Measurements from ENCODE around the gene CNTNAP2. TPM values are rescaled to one million over a fixed set of nuclear protein-coding genes. Genes with fewer than 3 reads are reported as not detected.

The CNTNAP2 gene
- total RNA-seq, 4 donors from 2014 or later, result 0.25 to 0.89 (median 0.30) TPM; not detected in 1

DNA sequence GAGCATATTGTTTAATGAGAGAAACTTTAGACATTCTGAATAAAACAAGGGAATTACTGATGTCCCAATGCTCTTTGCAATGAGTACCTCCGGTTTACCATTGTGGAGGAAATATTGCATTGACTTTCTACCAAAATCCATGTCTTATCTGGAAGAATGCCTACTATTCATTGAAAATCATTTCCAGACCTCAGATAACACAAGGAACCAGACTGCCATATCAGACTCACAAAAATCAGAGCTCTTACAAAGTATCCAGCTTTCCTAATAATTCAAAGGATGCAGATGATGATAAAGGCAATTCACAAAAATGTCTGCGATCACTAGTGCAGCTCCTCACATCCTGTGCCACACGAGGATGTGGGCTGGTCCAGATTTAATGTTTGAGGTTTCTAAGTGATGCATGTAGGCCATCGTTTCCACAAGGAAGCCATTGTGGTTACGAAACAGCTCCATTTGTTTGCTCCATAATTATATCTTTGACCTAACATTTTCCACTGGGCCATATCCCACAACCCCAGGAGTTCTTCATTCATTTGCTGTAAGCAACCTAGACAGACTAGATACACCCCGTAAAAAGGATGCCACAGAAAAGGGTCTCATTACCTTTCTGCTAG, 1642.8 kb downstream of the CNTNAP2 start:
- TF ChIP-seq, protein P1, sequence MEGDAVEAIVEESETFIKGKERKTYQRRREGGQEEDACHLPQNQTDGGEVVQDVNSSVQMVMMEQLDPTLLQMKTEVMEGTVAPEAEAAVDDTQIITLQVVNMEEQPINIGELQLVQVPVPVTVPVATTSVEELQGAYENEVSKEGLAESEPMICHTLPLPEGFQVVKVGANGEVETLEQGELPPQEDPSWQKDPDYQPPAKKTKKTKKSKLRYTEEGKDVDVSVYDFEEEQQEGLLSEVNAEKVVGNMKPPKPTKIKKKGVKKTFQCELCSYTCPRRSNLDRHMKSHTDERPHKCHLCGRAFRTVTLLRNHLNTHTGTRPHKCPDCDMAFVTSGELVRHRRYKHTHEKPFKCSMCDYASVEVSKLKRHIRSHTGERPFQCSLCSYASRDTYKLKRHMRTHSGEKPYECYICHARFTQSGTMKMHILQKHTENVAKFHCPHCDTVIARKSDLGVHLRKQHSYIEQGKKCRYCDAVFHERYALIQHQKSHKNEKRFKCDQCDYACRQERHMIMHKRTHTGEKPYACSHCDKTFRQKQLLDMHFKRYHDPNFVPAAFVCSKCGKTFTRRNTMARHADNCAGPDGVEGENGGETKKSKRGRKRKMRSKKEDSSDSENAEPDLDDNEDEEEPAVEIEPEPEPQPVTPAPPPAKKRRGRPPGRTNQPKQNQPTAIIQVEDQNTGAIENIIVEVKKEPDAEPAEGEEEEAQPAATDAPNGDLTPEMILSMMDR (IDR thresholded peaks at IDR 0.05), result no peak
- TF ChIP-seq POLR2AphosphoS5 (IDR thresholded peaks at IDR 0.05) (no peak), EP300 (IDR thresholded peaks at IDR 0.05) (no peak), POLR2A (IDR thresholded peaks at IDR 0.05) (no peak)
- WGBS, result 69% methylated on average over 6 of the region's 6 CpGs

DNA sequence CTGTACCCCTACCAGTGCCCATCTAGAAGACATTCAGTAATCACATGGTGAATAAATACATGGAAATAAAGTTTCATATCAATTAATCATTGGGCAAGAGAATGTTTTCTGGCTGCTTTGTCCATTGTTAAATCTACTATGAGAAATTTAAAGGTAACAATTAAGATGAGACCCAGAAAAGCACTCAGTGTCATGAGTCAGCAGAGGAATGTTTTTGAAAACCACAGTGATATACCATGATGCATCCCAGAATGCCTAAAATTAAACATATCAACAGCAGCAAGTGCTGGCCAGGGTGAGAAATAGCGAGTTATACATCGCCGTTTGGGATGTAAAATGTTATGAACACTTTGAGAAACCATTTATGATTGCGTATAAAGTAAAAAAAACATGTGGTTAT, 1648.7 kb downstream of the CNTNAP2 start:
- Histone ChIP-seq H3K27me3 (no peaks in the 10 kb centered on the region), H3K9me3 (no peaks in the 10 kb centered on the region), H3K36me3 (no peaks in the 10 kb centered on the region), H3K4me1 (no peaks in the 10 kb centered on the region), H3K4me3 (no peak overlapping the region), H3K27ac (no peak overlapping the region)
- WGBS, result 92% methylated on average over 4 of the region's 4 CpGs
- TF ChIP-seq, protein P1 (IDR thresholded peaks at IDR 0.05), result no peak
- no peak for TF ChIP-seq EP300 (IDR thresholded peaks at IDR 0.05)
- no peak for TF ChIP-seq POLR2AphosphoS5 (IDR thresholded peaks at IDR 0.05)
- no peak for TF ChIP-seq POLR2A (IDR thresholded peaks at IDR 0.05)
- DNase-seq (ENCODE audit: low spot score in 2 of 2), result no peak

More for the DNA sequence above, 1642.8 kb downstream of the CNTNAP2 start:
- Histone ChIP-seq H3K4me1 (no peaks in the 10 kb centered on the region), H3K9me3 (no peaks in the 10 kb centered on the region), H3K27me3 (no peaks in the 10 kb centered on the region), H3K4me3 (no peak overlapping the region), H3K36me3 (no peaks in the 10 kb centered on the region), H3K27ac (no peak overlapping the region)
- no peak for DNase-seq (ENCODE audit: low spot score in 2 of 2)

GRCh38 chr7:147771344-147771743, 1654.7 kb downstream of the CNTNAP2 start:
- DNase-seq (ENCODE audit: low spot score in 2 of 2), result no peak
- TF ChIP-seq, protein P1 (IDR thresholded peaks at IDR 0.05), result no peak
- Histone ChIP-seq H3K27me3 (no peaks in the 10 kb centered on the region), H3K36me3 (no peaks in the 10 kb centered on the region), H3K4me1 (no peaks in the 10 kb centered on the region), H3K4me3 (no peak overlapping the region), H3K27ac (no peak overlapping the region), H3K9me3 (no peaks in the 10 kb centered on the region)
- WGBS, result 55% methylated on average over 3 of the region's 3 CpGs

- 88% methylated on average over 2 of the region's 2 CpGs for WGBS
- no peak for TF ChIP-seq POLR2A (IDR thresholded peaks at IDR 0.05)
- TF ChIP-seq EP300 (IDR thresholded peaks at IDR 0.05), result no peak
- TF ChIP-seq POLR2AphosphoS5 (IDR thresholded peaks at IDR 0.05), result no peak
- TF ChIP-seq, protein P1 (IDR thresholded peaks at IDR 0.05), result no peak
These were observed 1657.9 kb downstream of the CNTNAP2 start for GRCh38 chr7:147774461-147774860.

DNA sequence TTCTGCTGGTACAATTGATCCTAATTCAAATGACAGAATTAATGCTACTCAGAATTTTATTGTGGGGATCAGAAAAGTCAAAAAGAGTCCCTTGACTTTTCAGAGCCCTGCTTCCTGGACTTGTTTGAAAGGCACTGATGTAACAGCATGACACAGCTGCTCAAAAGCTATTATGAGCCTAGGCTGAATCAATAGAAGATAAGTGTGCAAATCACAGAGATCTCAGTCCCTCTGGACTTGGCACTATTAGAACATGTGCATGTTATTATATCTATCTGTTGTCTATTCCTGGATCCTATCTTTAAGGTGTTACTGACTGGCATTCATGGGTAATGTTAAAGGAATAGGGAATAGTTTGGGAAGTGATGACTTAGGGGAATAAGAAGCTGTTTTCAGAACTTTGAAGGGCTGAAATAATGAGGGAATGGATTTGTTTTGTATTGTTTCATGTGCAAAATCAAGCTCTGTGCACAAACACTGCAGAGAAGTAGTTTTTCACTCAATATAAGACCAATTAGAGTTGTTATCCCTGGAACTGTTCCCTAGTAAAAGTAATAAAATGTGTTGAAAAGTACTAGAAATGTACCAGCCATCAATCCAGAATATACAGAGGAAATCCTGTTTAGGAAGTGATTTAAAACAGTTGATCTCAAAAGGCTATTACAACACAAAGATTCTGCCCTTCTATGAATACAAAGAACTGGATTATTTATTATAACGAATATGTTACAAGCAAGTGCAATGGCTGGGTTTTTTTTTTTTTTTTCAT, 1659.1 kb downstream of the CNTNAP2 start:
- Histone ChIP-seq H3K4me1 (no peaks in the 10 kb centered on the region), H3K27me3 (no peaks in the 10 kb centered on the region), H3K36me3 (no peaks in the 10 kb centered on the region), H3K9me3 (no peaks in the 10 kb centered on the region), H3K4me3 (no peak overlapping the region), H3K27ac (no peak overlapping the region)
- WGBS, result 54% methylated on average over 1 of the region's 1 CpG
- TF ChIP-seq EP300 (IDR thresholded peaks at IDR 0.05) (no peak), POLR2A (IDR thresholded peaks at IDR 0.05) (no peak)
- TF ChIP-seq, protein P1 (IDR thresholded peaks at IDR 0.05), result no peak
- DNase-seq (ENCODE audit: low spot score in 2 of 2), result no peak

More at GRCh38 chr7:147774461-147774860, 1657.9 kb downstream of the CNTNAP2 start:
- DNase-seq (ENCODE audit: low spot score in 2 of 2), result no peak
- Histone ChIP-seq H3K36me3 (no peaks in the 10 kb centered on the region), H3K4me1 (no peaks in the 10 kb centered on the region), H3K4me3 (no peak overlapping the region), H3K27ac (no peak overlapping the region), H3K9me3 (no peaks in the 10 kb centered on the region), H3K27me3 (no peaks in the 10 kb centered on the region)

Measured in suprapubic skin (tissue), 4 donors.